Activated CD4-positive, alpha-beta T cell treated with anti-CD3 and anti-CD28 coated beads, Interleukin-2, amount 50 U/mL, for 16 hours (primary cell): ENCODE measurements around the gene GLT6D1.
"Not testable (repeated sequence)": the region's sequence is repeated elsewhere in the genome, so short reads cannot be mapped to it uniquely, and the experiment has no call there.

Source experiments
- DNase-seq: peaks from one replicate; pipeline ENCODE4 v3.0.0-alpha.2; 2020

The GLT6D1 gene, protein sequence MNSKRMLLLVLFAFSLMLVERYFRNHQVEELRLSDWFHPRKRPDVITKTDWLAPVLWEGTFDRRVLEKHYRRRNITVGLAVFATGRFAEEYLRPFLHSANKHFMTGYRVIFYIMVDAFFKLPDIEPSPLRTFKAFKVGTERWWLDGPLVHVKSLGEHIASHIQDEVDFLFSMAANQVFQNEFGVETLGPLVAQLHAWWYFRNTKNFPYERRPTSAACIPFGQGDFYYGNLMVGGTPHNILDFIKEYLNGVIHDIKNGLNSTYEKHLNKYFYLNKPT

DNA sequence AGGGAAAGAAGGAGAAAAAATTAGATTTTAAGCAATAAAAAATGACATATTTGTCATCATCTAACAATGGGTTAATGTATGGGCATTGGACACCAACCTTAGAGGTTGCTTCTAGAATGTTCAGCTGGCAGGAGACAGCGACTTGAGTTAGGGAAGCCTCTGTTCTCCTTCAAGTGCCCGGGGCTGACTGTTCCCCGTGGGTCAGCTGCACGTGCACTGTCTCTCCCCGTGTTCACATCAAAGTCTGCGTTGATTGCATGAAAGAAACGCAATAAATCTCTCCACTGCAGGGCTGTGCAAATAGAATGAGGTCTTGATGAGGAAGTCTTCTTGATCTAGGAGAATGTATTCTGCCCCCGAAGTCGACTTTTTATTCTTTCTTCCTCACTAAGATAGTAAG lies at the start of gene GLT6D1:
TSS of gene GLT6D1 (minus strand) at position 345 of the 400 bp plus-strand sequence. CDS start 353 bp downstream, outside the sequence.
- no peak for DNase-seq

DNA sequence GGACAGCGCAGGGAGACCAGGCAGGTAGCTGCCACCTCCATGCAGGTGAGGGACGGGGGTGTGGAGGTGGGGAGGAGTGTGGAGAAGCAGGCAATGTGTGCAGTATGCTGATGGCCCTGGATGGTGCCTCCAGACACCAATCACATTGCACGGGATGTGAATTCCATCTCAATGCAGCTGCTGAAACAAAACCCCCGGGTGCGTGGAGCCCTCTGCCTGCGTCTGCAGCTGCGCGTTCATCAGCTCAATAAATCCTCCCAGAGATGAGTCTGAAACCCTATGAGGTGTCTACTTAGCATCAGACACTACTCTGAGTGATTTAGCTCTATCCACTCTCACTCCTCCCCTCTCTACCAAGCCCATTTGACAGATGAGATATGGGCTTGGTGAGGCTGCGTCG lies 49.7 kb upstream of the GLT6D1 start:
- DNase-seq, result no peak

DNA sequence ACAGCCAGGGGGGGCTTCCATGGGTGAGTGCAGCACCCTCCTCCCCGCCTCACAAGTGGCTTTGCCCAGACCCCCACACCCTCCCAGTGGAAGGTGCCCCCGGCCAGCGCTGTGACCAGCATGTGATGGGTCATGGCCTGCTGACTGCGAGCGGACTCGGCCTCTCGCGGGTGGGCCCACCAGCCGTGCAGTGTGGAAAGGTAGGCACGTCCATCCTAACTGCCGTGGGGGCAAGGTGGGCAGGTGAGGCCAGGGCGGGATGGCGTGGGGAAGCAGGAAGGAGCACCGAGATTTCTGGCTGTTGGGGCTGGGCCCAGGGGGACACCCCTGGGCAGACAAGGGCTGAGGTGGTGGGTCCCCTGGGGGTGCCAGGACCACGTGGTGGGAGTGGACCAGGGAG lies 47.9 kb upstream of the GLT6D1 start:
- DNase-seq, result no peak

DNA sequence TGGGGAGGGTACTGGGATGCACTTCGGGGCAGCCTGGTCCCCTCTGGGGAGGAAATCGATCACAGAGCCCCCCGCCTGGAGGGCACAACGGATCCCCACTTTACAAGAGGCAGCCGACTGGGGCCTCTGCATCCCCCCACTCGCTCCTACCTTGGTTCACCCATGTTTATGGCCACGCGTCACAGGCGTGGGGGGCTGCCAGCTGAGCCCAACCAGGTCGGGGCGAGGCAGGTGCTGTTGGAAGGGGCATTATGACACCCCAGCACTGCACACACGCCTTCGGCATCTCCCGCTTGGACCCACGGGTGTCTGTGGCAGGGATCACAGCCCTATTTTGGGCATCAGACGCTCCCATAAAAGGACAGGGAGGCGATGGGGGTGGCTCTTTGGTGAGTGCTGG lies 45.4 kb upstream of the GLT6D1 start:
- DNase-seq, result no peak

DNA sequence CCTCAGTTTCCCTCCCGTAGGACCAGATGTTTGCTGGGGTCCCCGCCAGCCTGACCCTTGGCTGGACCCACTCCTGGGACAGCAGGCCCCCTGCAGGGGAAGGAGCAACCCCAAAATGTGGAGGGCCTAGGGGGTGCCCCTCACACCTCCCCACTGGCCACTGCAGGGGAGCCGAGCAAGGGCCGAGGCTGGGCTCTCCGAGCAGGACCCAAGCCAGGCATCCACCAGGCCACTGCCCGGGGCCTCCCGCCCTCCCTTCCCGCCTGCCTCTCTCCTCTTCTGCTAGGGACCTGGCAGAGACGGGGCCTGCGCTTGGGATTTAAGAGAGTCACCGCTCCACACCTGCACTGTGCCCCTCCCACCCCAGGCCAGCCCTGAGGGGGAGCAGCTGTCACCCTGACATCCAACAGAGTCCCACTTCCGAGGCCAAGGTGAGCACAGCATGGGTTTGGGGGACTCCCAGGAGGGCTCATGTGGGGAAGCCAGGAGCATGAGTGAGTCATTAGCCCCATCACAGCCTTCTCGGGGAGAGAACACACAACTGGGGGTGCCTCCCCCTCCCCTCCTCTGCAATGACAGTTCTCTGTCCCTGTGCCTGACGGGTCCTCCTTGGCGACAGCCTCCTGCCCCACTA lies 44.2 kb upstream of the GLT6D1 start:
- DNase-seq, result no peak

DNA sequence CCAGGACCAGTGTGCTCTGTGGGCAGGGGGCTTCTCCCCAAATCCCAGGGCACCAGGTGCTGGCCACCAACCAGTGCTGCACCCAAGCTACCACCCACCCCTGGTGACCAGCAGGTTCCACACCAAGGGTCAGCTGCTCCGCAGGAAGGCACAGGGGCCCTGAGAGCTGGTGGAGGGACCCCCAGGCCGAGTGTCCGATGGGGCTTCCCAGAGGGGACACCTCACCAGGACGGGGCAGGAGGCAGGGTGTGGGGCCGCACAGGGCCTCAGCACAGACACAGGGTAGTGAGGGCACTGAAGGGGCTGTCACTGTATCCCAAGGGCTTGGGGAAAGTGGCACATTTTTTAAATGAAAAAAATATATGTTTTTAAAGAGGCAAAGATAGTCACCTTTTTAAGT lies 41.8 kb upstream of the GLT6D1 start:
- DNase-seq, result no peak

DNA sequence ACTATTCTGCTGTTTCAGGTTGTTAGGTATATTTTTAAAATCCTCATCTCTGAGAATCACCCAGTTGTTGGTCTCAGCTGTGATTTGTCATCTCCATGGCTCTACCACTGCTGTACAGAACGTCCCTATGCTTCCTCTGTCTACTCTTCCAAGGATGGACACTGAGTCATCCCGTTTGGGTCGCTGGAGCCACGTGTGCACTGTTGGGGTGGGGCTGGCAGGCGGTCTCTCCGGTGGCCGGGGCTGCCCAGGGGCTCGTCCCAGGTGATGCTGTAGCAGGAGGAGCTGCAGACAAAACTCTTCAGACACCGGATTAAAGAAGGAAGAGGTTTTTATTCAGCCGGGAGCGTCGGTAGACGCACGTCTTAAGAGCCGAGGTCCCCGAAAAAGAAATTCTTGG lies 40.7 kb upstream of the GLT6D1 start:
- DNase-seq, result no peak

DNA sequence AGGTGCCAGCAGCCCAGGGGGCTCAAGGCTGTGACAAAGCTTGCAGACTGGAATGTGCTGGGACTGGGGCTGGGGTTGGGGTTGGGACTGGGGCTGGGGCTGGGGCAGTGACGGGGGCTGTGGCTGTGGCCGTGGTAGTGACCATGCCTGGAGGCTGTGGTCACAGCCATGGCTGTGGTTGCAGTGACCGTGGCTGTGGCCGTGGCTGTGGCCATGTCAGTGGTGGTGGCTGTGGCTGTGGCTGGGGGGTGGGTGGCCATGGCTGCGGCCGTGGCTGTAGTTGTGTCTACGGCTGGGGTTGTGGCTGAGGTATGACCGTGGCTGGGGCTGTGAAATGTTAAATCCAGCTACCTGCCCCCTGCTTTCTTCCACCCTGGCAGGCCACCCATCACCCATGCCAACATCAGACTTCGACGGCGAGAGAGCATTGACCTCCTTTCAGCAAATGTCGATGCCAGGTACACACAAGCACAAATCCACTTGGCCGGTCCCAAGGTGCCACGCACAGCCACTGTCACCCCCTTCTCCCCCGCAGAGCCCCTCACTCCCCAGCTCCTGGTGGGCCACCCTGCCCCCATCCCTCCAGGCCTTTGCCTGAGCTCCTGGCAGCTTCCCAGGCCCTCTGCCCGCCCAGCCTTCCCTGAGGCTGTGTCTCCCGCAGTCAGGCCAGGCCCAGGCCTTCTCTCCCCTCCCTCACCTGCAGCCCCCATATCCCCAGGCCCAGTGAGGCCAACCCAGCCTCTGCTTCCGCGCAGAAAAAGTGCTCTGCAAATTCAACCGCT lies 39.1 kb upstream of the GLT6D1 start:
- no peak for DNase-seq

DNA sequence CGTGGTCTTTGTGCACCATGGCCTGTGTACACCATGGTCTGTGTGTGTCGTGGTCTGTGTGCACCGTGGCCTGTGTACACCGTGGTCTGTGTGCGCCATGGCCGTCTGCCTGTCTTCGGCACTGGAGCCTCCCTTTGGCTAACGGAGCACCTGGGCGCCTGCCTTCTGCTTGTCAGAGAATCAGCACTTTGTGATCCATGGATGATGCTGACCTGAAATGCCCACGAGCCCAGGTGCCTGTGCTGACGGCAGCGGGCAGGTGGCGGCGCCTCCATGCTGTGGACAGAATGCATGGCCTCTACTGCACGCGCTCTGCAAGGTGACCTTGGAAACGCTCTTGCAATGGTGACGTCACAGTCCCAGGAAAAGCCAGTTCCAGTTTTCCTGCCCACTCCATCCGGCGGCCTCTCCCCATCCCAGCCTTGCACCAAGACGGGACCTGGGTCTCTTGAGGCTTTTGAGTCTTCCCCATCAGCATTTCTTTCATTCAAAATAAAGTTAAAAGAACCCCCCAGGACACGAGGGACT lies 38.4 kb upstream of the GLT6D1 start:
- DNase-seq, result no peak

DNA sequence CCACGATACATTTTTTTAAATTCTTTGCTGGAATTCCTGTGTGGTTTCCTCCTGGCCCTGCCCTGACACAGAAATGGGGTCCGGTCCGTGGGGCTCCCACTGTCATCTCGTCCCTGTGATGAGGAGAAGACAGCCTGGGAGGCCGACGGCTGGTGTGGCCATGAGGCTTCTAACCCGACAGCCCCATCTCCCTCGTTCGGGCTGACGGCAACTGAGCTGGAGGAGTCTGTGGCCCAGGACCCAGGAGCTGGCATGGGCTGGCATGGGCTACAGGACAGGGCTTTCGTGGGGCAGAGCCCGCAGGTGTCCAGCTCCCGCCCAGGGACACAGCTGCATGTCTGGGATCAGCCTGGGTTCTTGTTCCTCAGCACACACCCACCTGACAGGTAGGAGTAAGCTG lies 37.6 kb upstream of the GLT6D1 start:
- no peak for DNase-seq

DNA sequence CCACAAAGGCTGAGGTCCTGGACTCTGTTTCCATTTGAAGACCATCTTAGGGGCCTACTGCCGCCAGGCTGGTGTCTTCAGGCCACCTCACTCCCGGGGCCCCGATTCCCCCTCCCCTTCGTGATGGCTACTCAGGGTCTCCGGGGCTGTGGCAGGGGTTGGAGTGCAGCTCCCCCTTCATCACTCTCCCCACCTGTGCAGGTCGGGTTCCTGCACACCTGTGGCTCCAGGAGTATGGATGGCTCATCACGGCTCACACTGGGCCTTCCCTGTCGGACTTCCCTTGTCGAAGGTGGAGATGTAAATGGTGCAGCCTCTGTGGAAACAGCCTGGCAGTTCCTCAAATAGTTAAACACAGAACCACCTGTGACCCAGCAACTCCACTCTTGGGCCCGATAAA lies 35.6 kb upstream of the GLT6D1 start:
- no peak for DNase-seq

DNA sequence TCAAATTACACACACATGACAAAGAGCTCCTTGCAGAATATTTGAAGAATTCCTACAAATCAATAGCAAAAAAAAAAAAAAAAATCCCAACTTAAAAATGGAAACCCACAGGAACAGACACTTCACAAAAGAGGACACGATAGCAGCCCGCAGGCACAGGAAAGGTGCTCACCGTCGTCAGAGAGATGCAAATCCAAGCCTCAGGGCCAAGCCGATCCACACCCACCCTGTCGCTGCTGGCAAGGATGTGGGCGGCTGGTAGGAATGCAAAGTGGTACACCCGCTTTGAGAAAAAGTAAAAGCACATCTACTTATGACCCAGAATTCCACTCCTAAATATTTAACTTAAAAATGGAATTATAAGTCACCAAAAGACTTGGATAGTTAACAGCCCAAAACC lies 34.6 kb upstream of the GLT6D1 start:
- DNase-seq, result no peak

DNA sequence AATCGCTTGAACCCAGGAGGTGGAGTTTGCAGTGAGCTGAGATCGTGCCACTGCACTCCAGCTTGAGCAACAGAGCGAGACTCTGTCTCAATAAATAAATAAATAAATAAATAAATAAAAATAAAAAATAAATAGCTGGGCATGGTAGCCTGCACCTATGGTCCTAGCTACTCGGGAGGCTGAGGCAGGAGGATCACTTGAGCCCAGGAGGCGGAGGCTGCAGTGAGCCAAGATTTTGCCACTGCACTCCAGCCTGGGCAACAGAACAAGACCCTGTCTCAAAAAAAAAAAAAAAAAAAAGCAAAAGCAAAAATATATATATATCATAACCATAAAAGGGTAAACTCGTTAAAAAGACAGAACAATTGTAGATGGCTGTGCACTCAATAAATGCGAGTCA lies 33.4 kb upstream of the GLT6D1 start:
- DNase-seq, result not testable (repeated sequence)

DNA sequence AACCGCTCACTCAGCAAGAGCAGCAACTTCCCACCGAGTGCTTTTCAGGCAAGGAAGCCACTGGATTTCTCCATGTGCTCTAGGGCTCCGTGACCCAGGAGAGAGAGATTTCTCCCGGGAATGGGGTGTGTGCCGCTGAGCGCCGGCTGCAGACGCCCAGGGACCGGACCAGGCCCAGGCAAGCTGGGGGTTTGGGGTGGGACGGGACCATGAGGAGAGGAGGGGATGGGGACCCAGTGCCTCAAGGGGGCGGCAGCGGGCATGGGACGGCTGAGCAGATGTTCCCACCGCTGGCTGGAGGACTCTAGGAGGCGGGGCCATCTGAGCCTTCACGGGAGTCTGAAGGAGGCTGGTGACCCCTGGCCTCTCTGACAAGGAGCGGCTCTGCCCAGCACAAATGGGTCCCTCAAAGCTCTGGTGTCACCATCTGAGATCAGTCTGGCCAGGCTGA lies 32.3 kb upstream of the GLT6D1 start:
- DNase-seq, result no peak

DNA sequence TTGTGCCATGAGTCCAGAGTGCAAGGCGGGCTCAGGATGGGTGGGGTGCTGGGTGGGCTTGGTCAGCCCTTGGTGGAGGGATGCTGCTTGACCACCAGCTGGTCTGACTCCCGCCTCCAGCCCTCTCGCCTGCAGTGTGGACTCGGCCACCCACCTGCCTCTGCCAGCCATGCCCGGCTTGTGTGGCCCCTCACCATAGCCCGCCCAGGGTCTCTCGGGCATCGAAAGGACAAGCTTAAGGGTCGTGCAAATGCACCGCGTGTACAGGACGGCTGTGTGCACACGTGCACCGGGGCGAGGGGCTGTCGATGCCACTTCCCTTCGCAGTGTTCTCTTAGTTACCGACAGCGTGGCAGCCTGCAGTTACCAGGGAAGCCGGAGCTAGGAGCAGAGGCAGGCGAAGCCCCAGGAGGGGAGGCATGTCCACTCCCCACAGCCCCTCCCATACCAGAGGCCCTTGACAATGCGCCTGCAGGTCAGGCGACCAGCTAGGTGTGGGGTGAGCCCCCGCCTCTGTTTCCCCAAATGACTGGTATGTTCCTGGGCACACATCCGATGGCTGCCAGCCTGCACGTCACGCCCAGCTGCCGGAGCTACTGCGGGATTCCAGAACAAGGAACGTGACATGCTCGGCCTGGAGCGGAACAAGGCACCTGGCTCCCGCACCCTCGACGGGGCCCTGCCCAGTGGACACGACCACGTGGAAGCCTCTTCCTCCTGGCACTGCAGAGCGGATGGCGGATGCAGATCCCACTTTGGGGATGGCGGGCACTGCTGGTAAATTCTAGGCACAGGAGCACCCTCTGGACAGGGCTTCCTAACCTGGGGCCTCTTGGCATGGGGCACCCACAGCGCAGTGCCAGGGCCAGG lies 31.6 kb upstream of the GLT6D1 start:
- no peak for DNase-seq

DNA sequence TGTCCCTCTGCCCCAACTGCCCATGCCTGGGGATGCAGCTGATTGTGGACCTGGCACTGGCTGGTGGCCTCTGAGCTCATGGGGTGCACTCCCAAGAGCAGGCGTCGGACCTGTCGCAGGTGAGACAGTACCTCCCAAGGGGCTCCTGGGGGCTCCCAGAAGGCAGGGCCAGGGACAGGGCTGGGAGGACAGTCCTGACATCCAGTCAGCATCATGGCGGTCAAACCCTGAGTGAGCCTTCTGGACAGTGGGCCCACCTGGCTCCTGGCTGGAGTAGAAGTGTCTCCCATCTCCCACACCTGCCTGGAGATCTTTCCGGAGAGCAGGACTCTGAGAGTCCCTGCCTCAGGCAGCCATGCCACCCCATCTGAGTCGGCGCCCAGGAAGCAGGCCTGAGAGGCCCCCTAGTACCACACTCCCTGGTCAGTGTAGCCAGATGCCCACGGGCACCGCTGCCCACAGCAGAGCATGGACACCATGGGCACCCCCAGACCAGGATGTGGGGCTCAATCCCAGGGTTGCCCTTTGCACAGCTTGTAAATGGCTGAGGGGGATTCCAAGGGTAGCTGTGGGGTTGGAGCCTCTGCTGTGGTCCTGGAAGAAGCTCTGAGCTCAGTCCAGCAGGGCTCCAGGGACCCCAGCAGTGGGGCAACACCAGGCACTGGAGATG lies 30.4 kb upstream of the GLT6D1 start:
- DNase-seq, result no peak

DNA sequence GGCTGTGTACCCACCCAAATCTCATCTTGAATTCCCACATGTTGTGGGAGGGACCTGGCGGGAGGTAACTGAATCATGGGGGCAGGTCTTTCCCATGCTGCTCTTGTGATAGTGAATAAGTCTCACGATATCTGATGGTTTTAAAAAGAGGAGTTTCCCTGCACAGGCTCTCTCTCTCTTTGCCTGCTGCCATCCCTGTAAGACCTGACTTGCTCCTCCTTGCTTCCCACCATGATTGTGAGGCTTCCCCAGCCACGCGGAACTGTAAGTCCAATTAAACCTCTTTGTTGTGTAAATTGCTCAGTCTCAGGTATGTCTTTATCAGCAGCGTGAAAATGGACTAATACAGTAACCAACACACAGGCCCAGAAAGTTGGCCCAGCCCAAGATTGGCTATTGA lies 29.7 kb upstream of the GLT6D1 start:
- DNase-seq, result not testable (repeated sequence)

DNA sequence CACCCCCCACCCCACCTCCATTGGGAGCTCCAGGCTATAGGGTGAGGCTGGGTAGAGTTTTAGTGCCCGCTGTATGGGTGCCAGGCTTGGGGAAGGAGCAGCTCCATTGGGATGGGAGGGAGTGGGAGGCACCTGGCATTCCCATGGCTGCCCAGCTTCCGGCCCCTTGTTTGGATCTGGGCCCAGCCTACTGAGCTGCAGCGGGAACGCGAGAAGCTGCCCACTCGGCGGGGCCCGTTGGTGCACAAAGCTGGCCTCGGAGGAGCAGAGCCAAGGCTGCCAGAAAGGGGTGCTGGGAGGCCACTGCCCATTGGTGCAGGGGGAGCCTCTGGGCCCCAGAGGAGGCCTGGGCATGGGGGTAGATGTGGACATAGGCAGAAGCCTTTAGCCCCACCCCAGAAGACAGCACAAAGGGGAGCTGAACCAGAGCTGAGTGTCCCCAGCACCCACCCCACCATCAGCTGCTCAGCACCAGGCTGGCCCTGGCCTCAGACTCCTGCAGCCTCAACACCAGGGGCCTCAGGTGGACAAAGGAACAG lies 28.2 kb upstream of the GLT6D1 start:
- DNase-seq, result no peak

DNA sequence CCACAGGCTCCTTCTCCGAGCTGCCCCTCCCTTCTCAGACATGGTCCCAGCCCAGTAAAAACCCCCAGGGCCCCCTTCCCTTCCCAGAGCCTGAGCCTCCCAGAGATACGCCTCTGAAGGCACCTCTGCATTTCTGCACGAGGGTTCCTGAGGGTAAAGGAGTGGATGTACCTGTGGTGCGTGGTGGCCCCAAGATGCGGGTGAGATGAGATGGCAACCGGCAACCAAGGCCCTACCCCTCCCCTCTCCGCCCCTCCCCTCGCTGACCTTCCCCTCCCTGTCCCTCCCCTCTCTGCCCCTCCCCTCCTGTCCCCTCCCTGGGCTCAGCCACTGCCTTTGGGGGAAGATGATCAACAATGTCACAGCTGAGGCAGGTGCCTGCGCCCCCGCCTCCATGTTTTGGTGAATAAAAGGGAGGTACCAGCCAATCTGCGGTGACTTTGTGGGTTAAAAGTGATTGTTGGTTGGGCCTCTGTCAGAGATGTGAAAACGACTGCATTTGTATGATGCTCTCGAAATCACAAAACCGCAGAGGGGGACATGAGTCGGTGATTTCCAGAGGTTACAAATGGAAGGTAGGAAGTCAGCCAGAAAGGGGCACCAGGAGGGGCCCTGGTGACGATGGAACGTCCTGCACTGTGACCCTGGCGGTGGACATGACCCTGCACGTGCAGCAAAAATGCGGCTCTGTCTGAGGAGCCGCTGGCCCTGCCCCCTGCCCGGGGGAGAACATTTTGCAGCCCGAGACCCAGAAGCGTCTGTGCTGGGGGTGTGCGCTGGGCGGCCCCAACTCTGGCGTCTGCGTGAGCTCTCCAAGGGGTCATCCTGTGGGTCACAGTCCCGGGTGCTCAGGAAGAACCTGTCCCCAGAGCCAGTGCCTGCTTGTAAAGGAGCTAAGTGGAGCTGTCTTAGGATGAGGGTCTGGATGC lies 27.5 kb upstream of the GLT6D1 start:
- DNase-seq, result no peak

DNA sequence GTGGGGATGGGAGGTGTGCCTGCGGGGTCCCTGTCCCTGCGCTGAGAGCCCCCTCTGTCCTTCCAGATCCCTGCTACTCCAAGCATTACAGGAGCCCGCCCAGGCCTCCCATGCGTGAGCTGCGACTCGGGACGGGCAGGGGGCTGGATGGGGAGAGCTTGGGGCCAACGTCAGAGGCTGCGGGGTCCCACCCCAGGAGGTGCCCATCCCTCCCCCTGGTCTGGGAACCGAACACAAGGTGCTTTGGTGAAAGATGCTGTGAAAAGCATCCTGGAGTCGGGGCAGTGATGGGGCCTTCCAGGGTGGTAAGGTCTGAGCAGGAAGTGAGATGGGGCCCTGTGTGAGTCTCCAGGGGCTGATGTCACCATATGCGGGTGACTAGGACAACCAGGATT lies 26.5 kb upstream of the GLT6D1 start:
- DNase-seq, result no peak
